K562 (cell line): Measurements from ENCODE around the gene C4orf54.

Experiments
- ZNF644 ChIP-seq: fragments of 200-800 bp; sonication (Bioruptor generic); IDR thresholded peaks from 2 replicates; pipeline ENCODE4 v1.6.1; 2016; ENCODE audit warnings: low read depth, missing genetic modification characterization, missing compliant biosample characterization
- TF ChIP-seq, protein P1 (sequence below), 3 experiments: IDR thresholded peaks in 2 of 3; conservative IDR thresholded peaks in 1 of 3; 2 replicates each; pipeline ENCODE4 v1.5.1; 2011 to 2012; ENCODE audit warnings: low read length in 3 of 3, mild to moderate bottlenecking in 3 of 3, control low read depth in 2 of 3, improper control_type of control experiment in 1 of 3, inconsistent platforms in 1 of 3, low read depth in 1 of 3, mixed read lengths in 1 of 3, moderate library complexity in 1 of 3; ENCODE audit not compliant: insufficient read depth in 2 of 3

DNA sequence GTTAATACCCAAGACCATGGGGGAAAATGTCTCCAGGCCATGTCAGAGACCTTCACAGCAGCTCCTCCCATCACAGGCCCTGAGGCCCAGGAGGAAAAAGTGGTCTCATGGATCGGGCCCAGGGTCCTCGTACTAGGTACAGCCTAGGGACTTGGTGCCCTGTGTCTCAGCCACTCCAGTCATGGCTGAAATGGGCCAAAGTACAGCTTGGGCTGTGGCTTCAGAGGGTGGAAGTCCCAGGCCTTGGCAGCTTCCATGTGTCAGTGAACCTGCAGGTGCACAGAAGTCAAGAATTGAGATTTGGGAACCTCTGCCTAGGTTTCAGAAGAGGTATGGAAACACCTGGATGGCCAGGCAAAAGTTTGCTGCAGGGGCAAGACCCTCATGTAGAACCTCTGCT lies 27.6 kb upstream of the C4orf54 start:
- TF ChIP-seq, protein P1, sequence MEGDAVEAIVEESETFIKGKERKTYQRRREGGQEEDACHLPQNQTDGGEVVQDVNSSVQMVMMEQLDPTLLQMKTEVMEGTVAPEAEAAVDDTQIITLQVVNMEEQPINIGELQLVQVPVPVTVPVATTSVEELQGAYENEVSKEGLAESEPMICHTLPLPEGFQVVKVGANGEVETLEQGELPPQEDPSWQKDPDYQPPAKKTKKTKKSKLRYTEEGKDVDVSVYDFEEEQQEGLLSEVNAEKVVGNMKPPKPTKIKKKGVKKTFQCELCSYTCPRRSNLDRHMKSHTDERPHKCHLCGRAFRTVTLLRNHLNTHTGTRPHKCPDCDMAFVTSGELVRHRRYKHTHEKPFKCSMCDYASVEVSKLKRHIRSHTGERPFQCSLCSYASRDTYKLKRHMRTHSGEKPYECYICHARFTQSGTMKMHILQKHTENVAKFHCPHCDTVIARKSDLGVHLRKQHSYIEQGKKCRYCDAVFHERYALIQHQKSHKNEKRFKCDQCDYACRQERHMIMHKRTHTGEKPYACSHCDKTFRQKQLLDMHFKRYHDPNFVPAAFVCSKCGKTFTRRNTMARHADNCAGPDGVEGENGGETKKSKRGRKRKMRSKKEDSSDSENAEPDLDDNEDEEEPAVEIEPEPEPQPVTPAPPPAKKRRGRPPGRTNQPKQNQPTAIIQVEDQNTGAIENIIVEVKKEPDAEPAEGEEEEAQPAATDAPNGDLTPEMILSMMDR (IDR thresholded peaks at IDR 0.05 in 2 of 3, conservative IDR thresholded peaks at IDR 0.05 in 1 of 3; ENCODE audit: insufficient read depth in 2 of 3, low read depth in 1 of 3, low read length in 3 of 3), result no peak
- no peak for TF ChIP-seq ZNF644
